ENCODE measurements around the gene SERPINA1. TPM values are rescaled to one million over a fixed set of nuclear protein-coding genes. Genes with fewer than 3 reads are reported as not detected.

SERPINA1 gene
- total and polyA plus RNA-seq, 4 donors, result 120 to 1,798 (median 1,122) TPM

GRCh38 chr14:94341656-94342333 is 46.6 kb downstream of the SERPINA1 start:
- peaks cover 0 to 13% (median 4%) of the 10 kb centered on the region in 5 donors for H3K4me1 ChIP-seq (ENCODE audit: control insufficient read depth in 5 of 5, insufficient read depth in 5 of 5, low read length in 5 of 5)
- no peak for ATAC-seq (ENCODE audit: insufficient read depth, low FRiP score)
- no peak for DNase-seq
- no peak for TF ChIP-seq CTCF (IDR thresholded peaks at IDR 0.05; ENCODE audit: control extremely low read depth, extremely low read depth)
- no peak overlapping the region for H3K4me3 ChIP-seq
- H3K27ac ChIP-seq (ENCODE audit: low read depth in 1 of 2, low read length in 1 of 2), result no peak overlapping the region
- WGBS, 2 donors, result 38 to 43% methylated on average over 5 of the region's 5 CpGs
- H3K27me3 ChIP-seq (ENCODE audit: control insufficient read depth in 3 of 3, insufficient read depth in 3 of 3, low read length in 2 of 3), result no peaks in the 10 kb centered on the region
- no peaks in the 10 kb centered on the region for H3K9me3 ChIP-seq (ENCODE audit: control insufficient read depth in 4 of 4, insufficient read depth in 3 of 4, low read length in 3 of 4)
- no peaks in the 10 kb centered on the region for H3K36me3 ChIP-seq (ENCODE audit: control insufficient read depth in 4 of 4, insufficient read depth in 4 of 4, low read length in 4 of 4)
- H3K9ac ChIP-seq (ENCODE audit: insufficient read depth in 1 of 2, low read length in 2 of 2), result no peak overlapping the region

- Histone ChIP-seq H3K27ac (ENCODE audit: low read depth in 1 of 2, low read length in 1 of 2) (no peak overlapping the region), H3K9me3 (ENCODE audit: control insufficient read depth in 4 of 4, insufficient read depth in 3 of 4, low read length in 3 of 4) (no peaks in the 10 kb centered on the region), H3K27me3 (ENCODE audit: control insufficient read depth in 3 of 3, insufficient read depth in 3 of 3, low read length in 2 of 3) (no peaks in the 10 kb centered on the region), H3K4me3 (no peak overlapping the region), H3K36me3 (ENCODE audit: control insufficient read depth in 4 of 4, insufficient read depth in 4 of 4, low read length in 4 of 4) (no peaks in the 10 kb centered on the region), H3K4me1 (ENCODE audit: control insufficient read depth in 5 of 5, insufficient read depth in 5 of 5, low read length in 5 of 5) (peaks cover 0 to 13% (median 4%) of the 10 kb centered on the region in 5 donors), H3K9ac (ENCODE audit: insufficient read depth in 1 of 2, low read length in 2 of 2) (no peak overlapping the region)
- no peak for TF ChIP-seq CTCF (IDR thresholded peaks at IDR 0.05; ENCODE audit: control extremely low read depth, extremely low read depth)
- no peak for DNase-seq
- no peak for ATAC-seq (ENCODE audit: insufficient read depth, low FRiP score)
Observed at GRCh38 chr14:94340533-94340932, 47.9 kb downstream of the SERPINA1 start.

- H3K27me3 ChIP-seq (ENCODE audit: control insufficient read depth in 3 of 3, insufficient read depth in 3 of 3, low read length in 2 of 3), result no peaks in the 10 kb centered on the region
- H3K4me3 ChIP-seq, result no peak overlapping the region
- no peak for TF ChIP-seq CTCF (IDR thresholded peaks at IDR 0.05; ENCODE audit: control extremely low read depth, extremely low read depth)
- WGBS, 2 donors, result 83 to 89% methylated on average over 2 of the region's 2 CpGs
- peaks cover 0 to 13% (median 4%) of the 10 kb centered on the region in 5 donors for H3K4me1 ChIP-seq (ENCODE audit: control insufficient read depth in 5 of 5, insufficient read depth in 5 of 5, low read length in 5 of 5)
- H3K9ac ChIP-seq (ENCODE audit: insufficient read depth in 1 of 2, low read length in 2 of 2), result no peak overlapping the region
- DNase-seq (no peak), ATAC-seq (ENCODE audit: insufficient read depth, low FRiP score) (no peak)
- no peaks in the 10 kb centered on the region for H3K9me3 ChIP-seq (ENCODE audit: control insufficient read depth in 4 of 4, insufficient read depth in 3 of 4, low read length in 3 of 4)
- no peaks in the 10 kb centered on the region for H3K36me3 ChIP-seq (ENCODE audit: control insufficient read depth in 4 of 4, insufficient read depth in 4 of 4, low read length in 4 of 4)
- no peak overlapping the region for H3K27ac ChIP-seq (ENCODE audit: low read depth in 1 of 2, low read length in 1 of 2)
Observed at GRCh38 chr14:94338023-94338422, 50.4 kb downstream of the SERPINA1 start.

DNA sequence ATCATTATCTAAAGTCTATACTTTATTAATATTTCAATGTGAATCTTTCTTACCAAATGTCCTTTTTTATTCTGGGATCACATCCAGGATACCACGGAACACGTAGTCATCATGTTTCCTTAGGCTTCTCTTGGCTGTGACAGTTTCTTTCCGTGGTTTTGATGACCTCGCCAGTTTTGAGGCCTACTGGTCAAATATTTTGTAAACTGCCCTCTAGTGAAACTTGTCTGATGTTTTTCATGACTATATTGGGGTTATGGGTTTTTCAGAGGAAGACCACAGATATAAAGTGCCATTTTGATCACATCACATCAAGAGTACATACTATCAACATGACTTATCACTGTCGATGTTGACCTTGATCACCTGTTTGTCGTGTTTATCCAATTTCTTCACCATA is 51.1 kb downstream of the SERPINA1 start:
- WGBS, 2 donors, result 78 to 81% methylated on average over 6 of the region's 6 CpGs
- no peak for ATAC-seq (ENCODE audit: insufficient read depth, low FRiP score)
- Histone ChIP-seq H3K36me3 (ENCODE audit: control insufficient read depth in 4 of 4, insufficient read depth in 4 of 4, low read length in 4 of 4) (no peaks in the 10 kb centered on the region), H3K9ac (ENCODE audit: insufficient read depth in 1 of 2, low read length in 2 of 2) (no peak overlapping the region), H3K4me3 (no peak overlapping the region), H3K4me1 (ENCODE audit: control insufficient read depth in 5 of 5, insufficient read depth in 5 of 5, low read length in 5 of 5) (peaks cover 0 to 7% (median 4%) of the 10 kb centered on the region in 5 donors), H3K27ac (ENCODE audit: low read depth in 1 of 2, low read length in 1 of 2) (no peak overlapping the region), H3K27me3 (ENCODE audit: control insufficient read depth in 3 of 3, insufficient read depth in 3 of 3, low read length in 2 of 3) (no peaks in the 10 kb centered on the region), H3K9me3 (ENCODE audit: control insufficient read depth in 4 of 4, insufficient read depth in 3 of 4, low read length in 3 of 4) (no peaks in the 10 kb centered on the region)
- TF ChIP-seq CTCF (IDR thresholded peaks at IDR 0.05; ENCODE audit: control extremely low read depth, extremely low read depth), result no peak
- DNase-seq, result no peak
